Mucosa of descending colon (tissue), 3 donors: ENCODE data around the gene BPIFB3. TPM values are rescaled to one million over a fixed set of nuclear protein-coding genes. Genes with fewer than 3 reads are reported as not detected.

ENCODE experiments used
- ATAC-seq: fragments of 200-7000 bp; cut with Tn5 transposase; one replicate; pipeline ENCODE4 v1.9.1; 2020; ENCODE audit warnings: mild to moderate bottlenecking, moderate library complexity
- DNase-seq, 3 donors: peaks; one replicate each; pipeline ENCODE4 v3.0.0-alpha.2; 2020
- H3K36me3 ChIP-seq: fragments of 200-600 bp; one replicate; pipeline ENCODE4 v1.8.0; 2021; ENCODE audit warnings: low read depth, mild to moderate bottlenecking
- H3K4me1 ChIP-seq: fragments of 200-600 bp; one replicate; pipeline ENCODE4 v1.8.0; 2021; ENCODE audit warnings: low read depth, mild to moderate bottlenecking
- H3K4me3 ChIP-seq: fragments of 200-600 bp; one replicate; pipeline ENCODE4 v1.8.0; 2021; ENCODE audit warnings: mild to moderate bottlenecking
- H3K9me3 ChIP-seq: fragments of 200-600 bp; one replicate; pipeline ENCODE4 v1.8.0; 2021; ENCODE audit warnings: mild to moderate bottlenecking
- intact Hi-C, 2 donors: fragments of 100-400 bp; cut with DNase I in 1 of 2; cut with micrococcal nuclease in 1 of 2; formaldehyde crosslinking; loops; one replicate each; pipeline versions ENCODE4 v1.11.0 to v1.11.1; 2022; cut with DNase I, micrococcal nuclease
- long read RNA-seq, 2 donors: library from polyadenylated mRNA; unstranded; transcript quantifications; one replicate each; pipeline ENCODE4 v2.0.0, GENCODE V29; 2019 to 2021
- total RNA-seq, 3 donors: library from RNA; stranded (reverse); fragmentation: NEBNext Ultra II Directional in 2 of 3; extraction: Animal tissue kit (Norgen Biotek cat#: 25700) in 2 of 3; gene quantifications; one replicate each; pipeline versions ENCODE4 v1.2.1 to v1.2.4, GENCODE V29; 2021 to 2023
- TF ChIP-seq, protein P1 (sequence below): fragments of 200-600 bp; IDR thresholded peaks from one replicate; pipeline ENCODE4 v1.8.0; 2022; ENCODE audit warnings: antibody characterized with exemption, mild to moderate bottlenecking
- donor health status: DM: no; HTN: no; CAD: no; lungs with moderate emphysema.
- donor health status: DM: no; HTN: no; CAD: no.
- donor health status: DM: no; HTN: yes; CAD: no.

Gene BPIFB3
- total RNA-seq: not detected
- long read RNA-seq, donor 1: 0 reads
- long read RNA-seq, donor 2: 0 reads

DNA sequence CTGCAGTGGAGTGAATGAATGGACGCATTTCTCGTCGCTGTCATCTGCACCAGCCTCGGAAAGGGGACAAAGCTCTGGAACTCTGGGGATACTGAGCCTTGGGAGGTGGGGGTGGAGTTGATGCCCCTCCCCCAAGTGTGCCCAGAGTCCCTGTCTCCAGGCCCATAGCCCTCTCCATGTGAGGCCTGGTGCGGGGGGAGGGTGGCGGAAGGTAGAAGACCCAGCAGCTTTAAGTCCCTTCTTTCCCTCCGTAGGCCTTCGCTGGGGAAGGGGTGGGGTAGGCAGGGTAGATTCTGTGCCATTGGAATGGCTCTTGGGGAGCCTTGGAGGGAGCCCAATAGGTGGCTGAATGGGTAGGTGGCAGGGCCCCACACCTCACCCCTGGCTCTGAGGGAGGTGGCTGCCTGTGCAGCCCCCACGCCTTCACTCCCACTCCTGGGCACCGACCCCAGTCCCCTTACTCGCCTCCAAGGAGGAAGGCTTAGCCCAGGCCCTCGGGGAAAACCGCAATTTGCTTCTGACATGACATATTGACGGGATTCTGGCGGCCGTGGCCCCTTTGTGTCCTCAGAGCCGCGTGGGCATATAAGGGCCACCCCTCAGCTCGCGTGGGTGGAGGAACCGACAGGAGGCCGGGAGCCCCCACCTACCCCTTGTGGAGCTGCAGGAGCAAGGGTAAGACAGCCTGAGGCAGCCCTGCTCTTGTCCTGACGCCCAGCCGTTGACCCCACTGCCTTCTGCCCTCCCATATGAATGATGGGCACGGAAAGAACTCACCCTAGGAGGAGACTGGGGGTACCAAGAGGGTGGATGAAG, at the start of gene BPIFB3:
Gene BPIFB3 (plus strand): TSS at position 613 of the 816 bp plus-strand sequence. CDS start 1,533 bp downstream, outside the sequence.
- H3K36me3 ChIP-seq: no peaks in the 10 kb centered on the region
- DNase-seq (no peak), ATAC-seq (no peak)
- intact Hi-C loops: no loop called here
- no peaks in the 10 kb centered on the region for H3K9me3 ChIP-seq
- no peak within 1 kb of the TSS for H3K4me3 ChIP-seq
- TF ChIP-seq, protein P1, sequence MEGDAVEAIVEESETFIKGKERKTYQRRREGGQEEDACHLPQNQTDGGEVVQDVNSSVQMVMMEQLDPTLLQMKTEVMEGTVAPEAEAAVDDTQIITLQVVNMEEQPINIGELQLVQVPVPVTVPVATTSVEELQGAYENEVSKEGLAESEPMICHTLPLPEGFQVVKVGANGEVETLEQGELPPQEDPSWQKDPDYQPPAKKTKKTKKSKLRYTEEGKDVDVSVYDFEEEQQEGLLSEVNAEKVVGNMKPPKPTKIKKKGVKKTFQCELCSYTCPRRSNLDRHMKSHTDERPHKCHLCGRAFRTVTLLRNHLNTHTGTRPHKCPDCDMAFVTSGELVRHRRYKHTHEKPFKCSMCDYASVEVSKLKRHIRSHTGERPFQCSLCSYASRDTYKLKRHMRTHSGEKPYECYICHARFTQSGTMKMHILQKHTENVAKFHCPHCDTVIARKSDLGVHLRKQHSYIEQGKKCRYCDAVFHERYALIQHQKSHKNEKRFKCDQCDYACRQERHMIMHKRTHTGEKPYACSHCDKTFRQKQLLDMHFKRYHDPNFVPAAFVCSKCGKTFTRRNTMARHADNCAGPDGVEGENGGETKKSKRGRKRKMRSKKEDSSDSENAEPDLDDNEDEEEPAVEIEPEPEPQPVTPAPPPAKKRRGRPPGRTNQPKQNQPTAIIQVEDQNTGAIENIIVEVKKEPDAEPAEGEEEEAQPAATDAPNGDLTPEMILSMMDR: no peak
- no peaks in the 10 kb centered on the region for H3K4me1 ChIP-seq

GRCh38 chr20:33004141-33004751, 49.5 kb upstream of the BPIFB3 start, which contains the start of gene SUN5:
Gene SUN5 (minus strand): TSS chr20:33004433. CDS start chr20:33004340, 93 bp downstream.
- no peaks in the 10 kb centered on the region for H3K9me3 ChIP-seq
- no peak within 1 kb of the TSS for H3K4me3 ChIP-seq
- ATAC-seq (no peak), DNase-seq (no peak)
- no peaks in the 10 kb centered on the region for H3K36me3 ChIP-seq
- intact Hi-C loops: no loop called here
- TF ChIP-seq, protein P1: no peak
- no peaks in the 10 kb centered on the region for H3K4me1 ChIP-seq

- H3K4me3 ChIP-seq: no peak overlapping the region
- no peak for DNase-seq
- no peaks in the 10 kb centered on the region for H3K36me3 ChIP-seq
- TF ChIP-seq, protein P1: no peak
- no peak for ATAC-seq
- intact Hi-C loops: no loop called here
- H3K9me3 ChIP-seq: no peaks in the 10 kb centered on the region
- no peaks in the 10 kb centered on the region for H3K4me1 ChIP-seq
These were observed 48.6 kb upstream of the BPIFB3 start for GRCh38 chr20:33005132-33005566.

DNA sequence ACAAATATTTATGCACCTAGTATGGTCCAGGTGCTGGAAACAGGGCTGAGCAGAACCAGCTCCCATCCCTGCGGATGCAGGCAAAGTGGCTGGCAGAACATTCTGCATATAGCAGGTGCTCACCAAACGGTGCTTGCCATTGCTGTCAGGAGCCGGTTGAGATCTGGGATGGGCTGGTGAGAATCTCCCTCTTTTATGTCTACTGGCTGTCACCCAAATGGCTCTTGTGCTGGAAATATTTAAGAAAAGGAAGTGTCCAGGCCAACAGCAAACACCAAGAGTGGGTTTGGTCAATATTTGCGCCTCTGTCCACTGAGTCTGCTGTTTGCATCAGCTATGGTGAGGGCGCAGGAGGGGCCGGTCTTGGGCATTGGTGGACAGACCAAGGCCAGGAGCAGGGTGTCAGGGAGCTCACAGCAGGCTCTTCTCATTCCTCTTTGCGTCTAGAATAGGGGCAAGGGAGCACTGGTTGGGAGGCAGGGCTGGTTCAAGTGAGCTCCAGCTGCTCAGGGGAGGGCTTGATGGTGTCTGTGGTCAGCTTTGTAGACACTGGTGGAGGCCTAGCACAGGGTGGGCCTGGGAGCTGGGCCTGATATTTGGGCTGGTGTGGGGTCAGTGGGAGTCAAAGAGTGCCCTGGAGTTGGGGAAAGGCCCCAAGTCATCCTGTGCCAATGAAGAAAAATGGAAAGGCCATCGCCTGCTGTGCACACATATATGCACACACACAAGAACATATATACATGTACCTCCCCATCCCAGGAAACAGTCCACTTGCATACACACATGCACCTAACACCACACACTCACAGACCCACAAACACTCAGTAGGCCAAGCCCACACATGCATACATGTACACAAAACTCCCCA, 47.6 kb upstream of the BPIFB3 start:
- TF ChIP-seq, protein P1: no peak
- ATAC-seq (no peak), DNase-seq (no peak)
- Histone ChIP-seq H3K4me1 (no peaks in the 10 kb centered on the region), H3K36me3 (no peaks in the 10 kb centered on the region), H3K9me3 (no peaks in the 10 kb centered on the region), H3K4me3 (no peak overlapping the region)
- intact Hi-C loops: no loop called here

- DNase-seq (no peak), ATAC-seq (no peak)
- no peaks in the 10 kb centered on the region for H3K9me3 ChIP-seq
- no peak overlapping the region for H3K4me3 ChIP-seq
- H3K36me3 ChIP-seq: no peaks in the 10 kb centered on the region
- TF ChIP-seq, protein P1: no peak
- intact Hi-C loops: no loop called here
- H3K4me1 ChIP-seq: no peaks in the 10 kb centered on the region
These were observed 46.8 kb upstream of the BPIFB3 start for GRCh38 chr20:33006776-33007375.
